ENCODE results near the gene PARD6B.
A peak's percentile ranks its signal among the peaks of the same experiment; 100 is the strongest.
"Not testable (repeated sequence)": the region's sequence is repeated elsewhere in the genome, so short reads cannot be mapped to it uniquely, and the experiment has no call there.

The PARD6B gene

GRCh38 chr20:50794181-50794845, 62.9 kb downstream of the PARD6B start:
- peak in 3 of 10 donors; percentile 12 to 50 (median 36) for DNase-seq
- intact Hi-C loops (cut with DNase I), result loop anchor here (1.0 kb wide), 1 partner anchor 135 kb away; no protein-coding TSS in a partner anchor

DNA sequence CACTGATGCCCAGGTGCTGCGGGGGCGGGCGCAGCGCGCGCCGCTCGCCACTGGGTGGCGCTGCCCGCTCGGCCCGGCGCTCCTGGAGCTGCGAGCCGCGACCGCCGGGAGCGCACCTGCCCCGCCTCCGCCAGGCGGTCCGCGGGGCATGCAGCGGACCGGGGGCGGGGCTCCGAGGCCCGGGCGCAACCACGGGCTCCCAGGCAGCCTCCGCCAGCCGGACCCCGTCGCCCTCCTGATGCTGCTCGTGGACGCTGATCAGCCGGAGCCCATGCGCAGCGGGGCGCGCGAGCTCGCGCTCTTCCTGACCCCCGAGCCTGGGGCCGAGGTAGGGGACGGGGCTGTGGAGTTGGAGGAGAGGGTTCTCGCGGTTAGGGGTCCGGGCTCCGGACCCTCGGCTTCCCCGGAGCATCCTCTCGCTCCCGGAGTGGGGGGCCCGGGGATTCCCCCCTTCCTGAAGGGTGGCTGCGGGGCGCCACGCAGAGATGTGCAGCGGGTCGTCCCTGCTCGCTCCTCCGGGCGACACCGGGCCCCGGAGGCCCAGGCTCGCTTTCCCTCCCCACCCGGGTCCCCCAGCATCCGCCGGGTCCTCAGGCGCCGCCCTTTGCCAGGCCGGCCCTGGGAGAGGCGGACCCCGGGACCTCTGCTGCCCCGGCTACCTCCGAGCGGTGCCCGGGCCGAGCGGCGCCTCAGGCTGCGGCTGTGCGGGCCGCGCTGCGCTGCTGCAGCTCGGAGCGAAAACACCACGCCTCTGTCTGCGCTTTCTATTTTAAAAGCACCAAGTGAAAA, 63.7 kb downstream of the PARD6B start, which contains the start of gene BCAS4:
BCAS4 (plus strand) TSS at position 216 of the 789 bp plus-strand sequence; CDS start at position 239, 23 bp downstream.
- intact Hi-C loops (cut with DNase I), result loop anchor here (1.0 kb wide), 1 partner anchor 134 kb away; no protein-coding TSS in a partner anchor
- DNase-seq, result peak; percentile 50 to 96 (median 74)

- intact Hi-C loops (cut with DNase I), result no loop called here
Observed at GRCh38 chr20:50797142-50797541, 65.8 kb downstream of the PARD6B start.

GRCh38 chr20:50798650-50799049, 67.3 kb downstream of the PARD6B start:
- DNase-seq, result peak in 2 of 10 donors; percentile 16 to 24
- intact Hi-C loops (cut with DNase I), result no loop called here

More at GRCh38 chr20:50797142-50797541, 65.8 kb downstream of the PARD6B start:
- DNase-seq, result peak in 1 of 10 donors; percentile 19

DNA sequence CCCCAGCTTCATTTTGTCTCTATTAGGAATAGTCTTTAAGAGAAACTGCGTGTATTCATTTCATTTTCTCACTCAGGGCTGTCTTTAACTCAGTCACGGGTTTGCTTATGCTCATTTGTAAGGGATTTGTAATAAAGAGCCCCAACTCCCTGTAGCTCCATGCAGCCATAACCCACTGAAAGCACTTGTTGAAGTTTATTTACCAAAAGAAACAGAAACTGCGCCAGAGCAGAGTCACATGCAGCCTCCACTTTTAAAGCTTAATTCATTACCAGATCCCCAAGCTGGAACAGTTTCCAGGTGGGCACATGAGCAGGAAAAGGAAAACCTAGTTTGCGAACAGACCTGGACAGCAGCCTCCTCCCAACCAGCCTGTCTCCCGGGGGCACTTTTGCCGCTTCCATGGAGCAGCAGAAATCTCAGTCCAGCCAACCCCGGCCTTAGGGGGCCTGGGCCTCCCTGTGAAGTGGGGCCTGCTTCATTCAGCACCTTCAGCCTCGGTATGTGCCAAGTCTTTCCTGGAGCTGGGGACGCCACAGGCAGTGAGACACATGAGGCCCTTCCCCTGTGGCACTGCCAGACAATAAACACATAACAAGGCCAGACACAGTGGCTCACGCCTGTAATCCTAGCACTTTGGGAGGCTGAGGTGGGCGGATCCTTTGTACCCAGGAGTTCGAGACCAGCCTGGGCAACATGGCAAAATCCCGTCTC, 68.0 kb downstream of the PARD6B start:
- peak in 2 of 10 donors; percentile 47 to 69 for DNase-seq
- intact Hi-C loops (cut with DNase I), result no loop called here

GRCh38 chr20:50799890-50800550, 68.6 kb downstream of the PARD6B start:
- intact Hi-C loops (cut with DNase I), result no loop called here
- DNase-seq, result peak in 3 of 10 donors; percentile 25 to 56 (median 37)

DNA sequence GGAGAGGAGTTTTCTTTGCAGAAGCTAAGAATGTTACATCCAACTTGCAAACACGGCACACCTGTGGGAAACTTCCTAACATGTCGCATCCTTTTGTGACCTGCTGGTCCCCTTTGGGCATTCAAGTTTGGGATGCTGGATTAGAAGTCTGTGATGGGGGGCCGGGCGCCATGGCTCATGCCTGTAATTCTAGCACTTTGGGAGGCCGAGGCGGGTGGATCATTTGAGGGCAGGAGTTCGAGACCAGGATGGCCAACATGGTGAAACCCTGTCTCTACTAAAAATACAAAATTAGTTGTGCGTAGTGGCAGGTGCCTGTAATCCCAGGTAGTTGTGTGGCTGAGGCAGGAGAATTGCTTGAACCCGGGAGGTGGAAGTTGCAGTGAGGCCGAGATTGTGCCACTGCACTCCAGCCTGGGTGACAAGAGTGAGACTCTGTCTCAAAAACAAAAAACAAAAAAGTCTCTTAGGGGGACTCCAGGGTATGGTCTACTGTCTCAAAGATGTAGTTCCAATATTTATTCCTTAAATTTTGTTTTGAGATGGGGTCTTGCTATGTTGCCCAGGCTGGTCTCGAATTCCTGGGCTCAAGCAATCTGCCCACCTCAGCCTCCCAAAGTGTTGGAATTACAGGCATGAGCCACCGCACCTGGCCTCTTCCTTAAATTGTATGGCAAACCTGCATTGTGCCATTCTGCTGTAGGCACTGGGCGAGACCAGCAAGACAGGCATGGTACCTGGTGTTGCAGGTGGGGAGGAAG, 69.8 kb downstream of the PARD6B start:
- intact Hi-C loops (cut with DNase I), result not testable (repeated sequence)
- DNase-seq, result peak in 3 of 10 donors; percentile 35 to 43 (median 41)

- DNase-seq, result peak in 3 of 10 donors; percentile 23 to 59 (median 57)
- intact Hi-C loops (cut with DNase I), result no loop called here
Observed at GRCh38 chr20:50801747-50802125, 70.4 kb downstream of the PARD6B start.

DNA sequence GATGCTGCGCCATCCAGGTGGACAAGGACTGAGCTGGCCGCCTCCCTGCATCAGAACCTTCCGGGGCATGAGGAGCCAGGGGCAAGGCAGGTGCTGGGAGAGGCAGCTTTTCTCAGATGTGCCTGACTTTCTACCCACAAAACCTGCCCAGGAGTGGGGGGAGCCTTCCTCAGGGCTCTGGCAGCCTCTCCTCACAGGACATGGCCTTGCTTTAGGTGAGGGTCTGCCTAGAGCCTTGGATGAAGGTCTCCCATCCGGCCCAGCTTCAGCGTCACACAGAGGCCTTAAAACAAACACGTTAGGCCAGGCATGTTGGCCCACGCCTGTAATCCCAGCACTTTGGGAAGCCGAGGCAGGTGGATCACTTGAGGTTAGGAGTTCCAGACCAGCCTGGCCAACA, 70.9 kb downstream of the PARD6B start:
- intact Hi-C loops (cut with DNase I), result no loop called here

GRCh38 chr20:50804437-50805348, 73.3 kb downstream of the PARD6B start:
- intact Hi-C loops (cut with DNase I), result no loop called here
- DNase-seq, result peak in 1 of 10 donors; percentile 2

More for the DNA sequence above, 70.9 kb downstream of the PARD6B start:
- peak in 3 of 10 donors; percentile 55 to 74 (median 68) for DNase-seq

- peak in 1 of 10 donors; percentile 23 for DNase-seq
- intact Hi-C loops (cut with DNase I), result no loop called here
Observed at GRCh38 chr20:50805349-50805684, 73.9 kb downstream of the PARD6B start.

DNA sequence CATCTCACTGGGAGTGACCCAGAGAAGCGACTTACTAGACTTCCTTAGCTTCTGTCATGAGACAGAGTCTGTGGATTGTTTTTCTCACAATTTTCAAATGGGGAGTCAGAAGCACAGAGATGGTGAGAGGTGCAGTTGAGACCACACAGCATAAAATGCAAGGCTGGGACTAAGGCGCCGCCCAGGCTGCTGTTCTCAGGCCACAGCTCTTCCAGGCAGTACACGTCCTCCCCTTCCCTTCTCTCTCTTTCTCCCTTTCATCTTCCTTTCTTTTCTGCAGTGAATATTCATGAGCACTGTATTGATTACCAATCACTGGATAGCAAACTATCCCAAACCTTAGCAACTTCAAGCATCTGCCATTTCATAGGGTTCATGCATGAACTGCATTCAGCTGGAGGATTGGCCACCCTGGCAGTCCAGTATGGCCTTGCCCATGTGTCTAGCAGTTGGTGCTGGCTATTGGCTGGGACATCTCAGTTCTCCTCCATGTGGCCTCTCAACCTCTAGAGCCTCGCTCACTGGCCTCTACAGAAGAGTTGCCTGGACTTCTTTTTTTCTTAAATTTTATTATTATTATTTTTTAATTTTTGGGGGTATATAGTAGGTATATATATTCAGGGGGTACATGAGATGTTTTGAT, 74.9 kb downstream of the PARD6B start:
- peak in 1 of 10 donors; percentile 57 for DNase-seq
- intact Hi-C loops (cut with DNase I), result no loop called here

Measured in posterior cingulate gyrus (tissue), 11 donors.